GM06990 (cell line): ENCODE measurements around the gene PES1.
A peak's percentile ranks its signal among the peaks of the same experiment; 100 is the strongest.
"Not testable (repeated sequence)": the region's sequence is repeated elsewhere in the genome, so short reads cannot be mapped to it uniquely, and the experiment has no call there.

Experiments
- DNase-seq: peaks from one replicate; pipeline ENCODE4 v3.0.0-alpha.2; 2011; ENCODE audit not compliant: insufficient read length; ENCODE audit errors: extremely low read depth
- H3K27me3 ChIP-seq: replicated peaks from 2 replicates; pipeline ENCODE4 v1.6.0; 2011; ENCODE audit warnings: low read length; ENCODE audit not compliant: control insufficient read depth, insufficient read depth
- H3K36me3 ChIP-seq: 2 replicates; pipeline ENCODE4 v1.5.1; 2011; ENCODE audit warnings: low read length; ENCODE audit not compliant: control insufficient read depth, insufficient read depth
- H3K4me3 ChIP-seq: replicated peaks from 2 replicates; pipeline ENCODE4 v1.5.1; 2011; ENCODE audit warnings: low read depth, mild to moderate bottlenecking, control low read depth, low read length
- TF ChIP-seq, protein P1 (sequence below): IDR thresholded peaks from 2 replicates; pipeline ENCODE4 v1.5.1; 2011; ENCODE audit warnings: low read length, control low read depth, mild to moderate bottlenecking, inconsistent platforms; ENCODE audit not compliant: insufficient read depth, poor library complexity, severe bottlenecking

Gene PES1

DNA sequence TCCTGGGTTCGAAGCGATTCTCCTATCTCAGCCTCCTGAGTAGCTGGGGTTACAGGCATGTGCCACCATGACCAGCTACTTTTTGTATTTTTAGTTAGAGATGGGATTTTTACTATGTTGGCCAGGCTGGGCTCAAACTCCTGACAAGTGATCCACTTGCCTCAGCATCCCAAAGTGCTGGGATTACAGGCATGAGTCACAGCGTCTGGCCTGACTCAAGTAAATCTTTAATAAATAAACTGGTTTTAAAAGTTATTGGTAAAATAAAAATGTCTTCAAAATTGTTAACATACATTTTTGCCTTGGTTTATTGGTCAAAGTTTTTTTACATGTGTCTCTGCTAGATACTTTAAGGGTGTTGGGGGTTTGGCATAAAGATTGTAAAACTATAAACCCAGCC is 7.3 kb upstream of the PES1 start:
- DNase-seq: no peak
- TF ChIP-seq, protein P1, sequence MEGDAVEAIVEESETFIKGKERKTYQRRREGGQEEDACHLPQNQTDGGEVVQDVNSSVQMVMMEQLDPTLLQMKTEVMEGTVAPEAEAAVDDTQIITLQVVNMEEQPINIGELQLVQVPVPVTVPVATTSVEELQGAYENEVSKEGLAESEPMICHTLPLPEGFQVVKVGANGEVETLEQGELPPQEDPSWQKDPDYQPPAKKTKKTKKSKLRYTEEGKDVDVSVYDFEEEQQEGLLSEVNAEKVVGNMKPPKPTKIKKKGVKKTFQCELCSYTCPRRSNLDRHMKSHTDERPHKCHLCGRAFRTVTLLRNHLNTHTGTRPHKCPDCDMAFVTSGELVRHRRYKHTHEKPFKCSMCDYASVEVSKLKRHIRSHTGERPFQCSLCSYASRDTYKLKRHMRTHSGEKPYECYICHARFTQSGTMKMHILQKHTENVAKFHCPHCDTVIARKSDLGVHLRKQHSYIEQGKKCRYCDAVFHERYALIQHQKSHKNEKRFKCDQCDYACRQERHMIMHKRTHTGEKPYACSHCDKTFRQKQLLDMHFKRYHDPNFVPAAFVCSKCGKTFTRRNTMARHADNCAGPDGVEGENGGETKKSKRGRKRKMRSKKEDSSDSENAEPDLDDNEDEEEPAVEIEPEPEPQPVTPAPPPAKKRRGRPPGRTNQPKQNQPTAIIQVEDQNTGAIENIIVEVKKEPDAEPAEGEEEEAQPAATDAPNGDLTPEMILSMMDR: no peak
- Histone ChIP-seq H3K36me3 (no peaks in the 10 kb centered on the region), H3K4me3 (no peak overlapping the region), H3K27me3 (no peaks in the 10 kb centered on the region)

DNA sequence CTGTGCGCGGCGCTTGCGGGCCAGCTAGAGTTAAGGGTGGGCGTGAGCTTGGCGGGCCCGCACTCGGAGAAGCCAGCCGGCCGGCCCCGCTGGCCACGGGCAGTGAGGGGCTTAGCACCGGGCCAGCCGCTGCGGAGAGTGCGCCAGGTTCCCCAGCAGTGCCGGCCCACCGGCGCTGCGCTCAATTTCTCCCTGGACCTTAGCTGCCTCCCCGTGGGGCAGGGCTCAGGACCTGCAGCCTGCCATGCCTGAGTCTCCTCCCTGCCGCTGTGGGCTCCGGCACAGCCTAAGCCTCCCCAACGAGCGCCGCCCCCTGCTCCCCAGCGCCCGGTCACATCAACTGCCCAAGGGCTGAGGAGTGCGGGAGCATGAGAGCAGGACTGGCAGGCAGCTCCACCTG is 5.2 kb upstream of the PES1 start:
- TF ChIP-seq, protein P1: no peak
- H3K4me3 ChIP-seq: no peak overlapping the region
- no peaks in the 10 kb centered on the region for H3K36me3 ChIP-seq

DNA sequence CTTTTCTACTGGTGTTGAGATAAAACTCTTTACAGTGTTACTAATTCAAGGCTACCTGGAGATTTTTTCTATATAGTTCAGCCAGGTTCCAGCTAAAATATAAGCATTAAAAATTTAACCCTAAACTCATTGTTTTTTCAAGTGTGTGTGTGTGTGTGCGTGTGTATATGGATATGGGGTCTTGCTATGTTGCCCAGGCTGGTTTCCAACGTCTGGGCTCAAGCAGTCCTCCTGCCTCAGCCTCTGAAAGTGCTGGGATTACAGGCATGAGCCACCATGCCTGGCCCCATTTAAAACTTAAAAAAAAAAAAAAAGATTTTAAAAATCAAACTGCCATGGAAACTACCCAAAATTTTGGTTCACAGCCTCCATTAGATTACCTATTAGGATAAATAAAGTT is 4.5 kb upstream of the PES1 start:
- Histone ChIP-seq H3K36me3 (no peaks in the 10 kb centered on the region), H3K4me3 (no peak overlapping the region), H3K27me3 (no peaks in the 10 kb centered on the region)
- no peak for DNase-seq
- TF ChIP-seq, protein P1: no peak

More for the DNA sequence above, 5.2 kb upstream of the PES1 start:
- no peak for DNase-seq
- H3K27me3 ChIP-seq: no peaks in the 10 kb centered on the region

DNA sequence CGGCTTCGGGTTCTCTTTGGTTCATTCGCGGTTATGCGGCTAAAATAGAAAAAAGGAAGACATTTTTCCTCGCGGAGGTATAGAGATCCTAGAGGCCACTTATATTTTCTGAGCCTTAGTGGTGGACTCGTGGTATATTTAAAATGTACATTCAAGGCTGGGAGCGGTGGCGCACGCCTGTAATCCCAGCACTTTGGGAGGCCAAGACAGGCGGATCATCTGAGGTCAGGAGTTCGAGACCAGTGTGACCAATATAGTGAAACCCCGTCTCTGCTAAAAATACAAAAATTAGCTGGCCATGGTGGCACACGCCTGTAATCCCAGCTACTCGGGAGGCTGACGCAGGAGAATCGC is 627 bp upstream of the PES1 start:
- H3K27me3 ChIP-seq, H3K4me3 ChIP-seq, DNase-seq: not testable (repeated sequence)
- H3K36me3 ChIP-seq: peaks cover 13% of the 10 kb centered on the region

DNA sequence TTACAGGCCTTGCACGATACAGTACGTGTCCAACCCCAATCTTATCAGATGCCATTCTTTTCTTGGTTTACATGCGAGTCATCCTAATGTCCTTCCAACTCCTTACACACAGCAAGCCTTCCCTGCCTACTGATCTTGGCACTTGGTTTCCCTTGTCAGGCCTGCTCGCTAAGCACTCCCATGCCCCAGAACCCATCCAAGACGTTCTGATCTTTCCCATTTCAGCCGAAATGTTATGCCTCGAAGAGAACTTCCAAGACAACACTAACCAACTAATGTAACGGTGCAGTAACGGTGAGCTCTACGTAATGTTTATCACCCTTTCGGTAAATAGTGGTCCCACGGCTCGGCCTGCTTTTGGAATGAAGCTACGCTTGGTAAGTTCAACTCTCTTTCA is 521 bp downstream of the PES1 start:
- peak overlapping the region; percentile 95 for H3K4me3 ChIP-seq
- H3K36me3 ChIP-seq: peaks cover 23% of the 10 kb centered on the region
- TF ChIP-seq, protein P1: no peak
- H3K27me3 ChIP-seq: no peaks in the 10 kb centered on the region
- no peak for DNase-seq

DNA sequence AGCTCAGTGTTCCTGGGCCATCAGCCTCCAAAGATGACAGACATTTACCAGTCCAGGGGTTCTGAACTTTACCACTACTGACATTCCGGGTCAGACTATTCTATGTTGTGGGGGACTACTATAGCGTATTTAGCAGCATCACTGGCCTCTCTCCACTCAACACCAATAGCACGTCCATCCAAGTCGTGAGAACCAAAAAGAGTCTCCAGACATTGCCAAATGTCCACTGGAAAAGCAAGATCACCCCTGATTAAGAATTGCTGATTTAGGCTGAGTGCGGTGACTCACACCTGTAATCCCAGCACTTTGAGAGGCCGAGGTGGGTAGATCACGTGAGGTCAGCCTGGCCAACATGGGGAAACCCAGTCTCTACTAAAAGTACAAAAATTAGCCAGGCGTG is 5.3 kb downstream of the PES1 start:
- Histone ChIP-seq H3K4me3 (no peak overlapping the region), H3K27me3 (no peaks in the 10 kb centered on the region), H3K36me3 (peaks cover 58% of the 10 kb centered on the region)
- DNase-seq: no peak
- TF ChIP-seq, protein P1: no peak
